ENCODE data around the gene MS4A5. TPM values are rescaled to one million over a fixed set of nuclear protein-coding genes. Genes with fewer than 3 reads are reported as not detected.

Gene MS4A5
- polyA plus RNA-seq, 1 donor from 2014 or later: not detected

DNA sequence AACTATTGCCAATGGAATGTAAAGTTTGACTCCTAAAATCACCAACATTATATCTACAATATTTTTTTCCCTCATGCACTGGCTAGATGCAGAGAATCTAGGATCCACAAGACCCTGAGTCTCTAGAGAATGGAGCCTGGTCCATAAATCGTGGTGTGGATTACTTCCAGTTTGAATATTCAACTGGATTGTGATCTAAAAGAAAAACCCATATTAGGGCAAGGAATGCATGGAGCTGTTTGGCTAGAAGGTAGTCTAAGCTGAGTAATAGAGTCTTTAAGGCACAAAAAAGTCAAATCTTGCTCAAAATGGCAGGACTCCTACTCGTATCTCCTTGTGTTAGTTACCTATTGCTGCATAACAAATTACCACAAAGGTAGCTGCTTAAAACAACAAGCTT, 9.4 kb upstream of the MS4A5 start:
- Histone ChIP-seq H4K20me1 (ENCODE audit: insufficient read depth) (no peaks in the 10 kb centered on the region), H3K9ac (ENCODE audit: low read length) (no peak overlapping the region), H3K9me3 (ENCODE audit: low read length) (no peaks in the 10 kb centered on the region), H3K79me2 (replicated peaks; ENCODE audit: insufficient read depth, low read length) (no peaks in the 10 kb centered on the region), H3K36me3 (ENCODE audit: insufficient read depth, low read length) (no peaks in the 10 kb centered on the region), H3F3A (ENCODE audit: insufficient read depth, low read length, poor library complexity, severe bottlenecking) (no peaks in the 10 kb centered on the region), H3K4me3 (ENCODE audit: low read length) (no peak overlapping the region), H3K4me2 (ENCODE audit: low read length) (no peak overlapping the region), H3K9me2 (ENCODE audit: insufficient read depth, low read length) (no peaks in the 10 kb centered on the region), H2AFZ (ENCODE audit: low read depth, low read length) (no peak overlapping the region), H3K27me3 (ENCODE audit: insufficient read depth, low read depth, low read length) (no peaks in the 10 kb centered on the region), H3K27ac (ENCODE audit: low read length) (no peak overlapping the region)
- TF ChIP-seq CTCF (IDR thresholded peaks at IDR 0.05; ENCODE audit: poor library complexity, severe bottlenecking) (no peak), EZH2 (IDR thresholded peaks at IDR 0.05; ENCODE audit: borderline replicate concordance, insufficient read depth, low read length, poor library complexity, severe bottlenecking) (no peak), REST (IDR thresholded peaks at IDR 0.05; ENCODE audit: borderline replicate concordance) (no peak), MXI1 (conservative IDR thresholded peaks at IDR 0.05; ENCODE audit: poor library complexity, severe bottlenecking) (no peak), SMC3 (conservative IDR thresholded peaks at IDR 0.05; ENCODE audit: poor library complexity) (no peak), TAF1 (IDR thresholded peaks at IDR 0.05; ENCODE audit: low read depth) (no peak), EP300 (conservative IDR thresholded peaks at IDR 0.05; ENCODE audit: poor library complexity, severe bottlenecking) (no peak), RAD21 (conservative IDR thresholded peaks at IDR 0.05) (no peak), POLR2AphosphoS5 (IDR thresholded peaks at IDR 0.05) (no peak)

DNA sequence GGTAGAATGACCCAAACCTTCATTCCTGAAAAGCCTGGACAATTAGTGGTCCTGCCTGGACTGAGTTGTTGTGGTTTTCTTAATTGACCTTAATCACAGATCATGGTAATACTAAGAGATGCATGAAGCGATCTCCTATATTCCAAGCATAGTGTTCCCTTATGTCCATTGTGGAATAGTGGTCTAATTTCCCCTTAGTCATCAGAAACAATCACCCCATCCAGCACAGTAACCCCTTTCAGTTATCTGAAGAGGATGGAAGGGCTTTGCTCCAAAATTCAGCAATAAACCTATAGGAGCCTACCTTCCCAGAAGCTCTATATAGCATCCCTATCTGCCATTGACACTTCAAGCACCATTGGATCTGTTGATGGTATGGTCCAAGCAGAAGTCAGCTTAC, 6.8 kb upstream of the MS4A5 start:
- Histone ChIP-seq H3K27me3 (ENCODE audit: insufficient read depth, low read depth, low read length) (no peaks in the 10 kb centered on the region), H4K20me1 (ENCODE audit: insufficient read depth) (no peaks in the 10 kb centered on the region), H3F3A (ENCODE audit: insufficient read depth, low read length, poor library complexity, severe bottlenecking) (no peaks in the 10 kb centered on the region), H3K9me2 (ENCODE audit: insufficient read depth, low read length) (no peaks in the 10 kb centered on the region), H3K4me2 (ENCODE audit: low read length) (no peak overlapping the region), H3K9me3 (ENCODE audit: low read length) (no peaks in the 10 kb centered on the region), H3K27ac (ENCODE audit: low read length) (no peak overlapping the region), H3K36me3 (ENCODE audit: insufficient read depth, low read length) (no peaks in the 10 kb centered on the region), H3K4me3 (ENCODE audit: low read length) (no peak overlapping the region), H2AFZ (ENCODE audit: low read depth, low read length) (no peak overlapping the region), H3K79me2 (replicated peaks; ENCODE audit: insufficient read depth, low read length) (no peaks in the 10 kb centered on the region), H3K9ac (ENCODE audit: low read length) (no peak overlapping the region)
- TF ChIP-seq MXI1 (conservative IDR thresholded peaks at IDR 0.05; ENCODE audit: poor library complexity, severe bottlenecking): no peak
- TF ChIP-seq RAD21 (conservative IDR thresholded peaks at IDR 0.05): no peak
- no peak for TF ChIP-seq TAF1 (IDR thresholded peaks at IDR 0.05; ENCODE audit: low read depth)
- TF ChIP-seq POLR2AphosphoS5 (IDR thresholded peaks at IDR 0.05): no peak
- no peak for TF ChIP-seq EZH2 (IDR thresholded peaks at IDR 0.05; ENCODE audit: borderline replicate concordance, insufficient read depth, low read length, poor library complexity, severe bottlenecking)
- TF ChIP-seq SMC3 (conservative IDR thresholded peaks at IDR 0.05; ENCODE audit: poor library complexity): no peak
- TF ChIP-seq CTCF (IDR thresholded peaks at IDR 0.05; ENCODE audit: poor library complexity, severe bottlenecking): no peak
- no peak for TF ChIP-seq REST (IDR thresholded peaks at IDR 0.05; ENCODE audit: borderline replicate concordance)
- TF ChIP-seq EP300 (conservative IDR thresholded peaks at IDR 0.05; ENCODE audit: poor library complexity, severe bottlenecking): no peak
